SK-N-SH (cell line): ENCODE results near the gene NTM. TPM values are rescaled to one million over a fixed set of nuclear protein-coding genes. Genes with fewer than 3 reads are reported as not detected.

ENCODE experiments used
- CTCF ChIA-PET: fragments of 300-600, 350-600 bp; formaldehyde crosslinking; extraction: SDS; loops from one replicate; lab custom pipeline; 2021; lab: Yijun Ruan, JAX
- POLR2A ChIA-PET: fragments of 350-600 bp; sonication (Branson Sonifier 250); formaldehyde crosslinking; extraction: SDS; loops from one replicate; lab custom pipeline; 2020; ENCODE audit warnings: antibody characterized with exemption, inconsistent platforms; lab: Yijun Ruan, JAX
- DNase-seq: peaks from one replicate; pipeline ENCODE4 v3.0.0; 2012
- H2AFZ ChIP-seq: fragments of 200-600 bp; sonication (generic); 2 replicates; pipeline ENCODE4 v1.8.1; 2016; ENCODE audit warnings: antibody characterized with exemption, mild to moderate bottlenecking, low read depth
- H3F3A ChIP-seq: fragments of 200-600 bp; sonication (generic); replicated peaks from 2 replicates; pipeline ENCODE3; 2016; ENCODE audit warnings: antibody characterized with exemption, mild to moderate bottlenecking; ENCODE audit not compliant: insufficient read depth
- H3K27ac ChIP-seq, 2 experiments: fragments of 200-500 bp in 1 of 2; fragments of 200-600 bp in 1 of 2; sonication (Bioruptor generic) in 1 of 2; sonication (generic), shearing (Covaris generic) in 1 of 2; 2 replicates each; pipeline versions ENCODE4 v1.5.1 to v1.6.1; 2014 to 2016; ENCODE audit warnings: low read depth in 2 of 2, inconsistent platforms in 1 of 2, low read length in 1 of 2, mild to moderate bottlenecking in 1 of 2, mixed read lengths in 1 of 2
- H3K27me3 ChIP-seq: fragments of 200-600 bp; sonication (generic), shearing (Covaris generic); 2 replicates; pipeline ENCODE4 v1.6.1; 2016; ENCODE audit warnings: mixed run types; ENCODE audit not compliant: insufficient read depth
- H3K36me3 ChIP-seq, 2 experiments: fragments of 200-500 bp in 1 of 2; fragments of 200-600 bp in 1 of 2; sonication (Bioruptor generic) in 1 of 2; sonication (generic) in 1 of 2; replicated peaks in 1 of 2; 2 replicates each; pipeline versions ENCODE3 to v1.5.1; 2014 to 2016; ENCODE audit warnings: low read length in 1 of 2, mild to moderate bottlenecking in 1 of 2; ENCODE audit not compliant: insufficient read depth in 2 of 2, control insufficient read depth in 1 of 2
- H3K4me1 ChIP-seq, 2 experiments: fragments of 200-500 bp in 1 of 2; fragments of 200-600 bp in 1 of 2; sonication (Bioruptor generic) in 1 of 2; sonication (generic), shearing (Covaris generic) in 1 of 2; 2 replicates each; pipeline versions ENCODE4 v1.5.1 to v1.6.1; 2014 to 2016; ENCODE audit warnings: low read depth in 1 of 2, low read length in 1 of 2, mixed run types in 1 of 2; ENCODE audit not compliant: insufficient read depth in 2 of 2, control insufficient read depth in 1 of 2
- H3K4me2 ChIP-seq: fragments of 200-600 bp; sonication (generic), shearing (Covaris generic); 2 replicates; pipeline ENCODE4 v1.6.1; 2017; ENCODE audit warnings: mixed run types
- H3K4me3 ChIP-seq, 2 experiments: fragments of 200-500 bp in 1 of 2; fragments of 200-600 bp in 1 of 2; sonication (Bioruptor generic) in 1 of 2; sonication (generic), shearing (Covaris generic) in 1 of 2; 2 replicates each; pipeline versions ENCODE4 v1.5.1 to v1.8.1; 2014 to 2016; ENCODE audit warnings: low read depth in 2 of 2, inconsistent platforms in 1 of 2, low read length in 1 of 2, mild to moderate bottlenecking in 1 of 2, mixed read lengths in 1 of 2, moderate library complexity in 1 of 2
- H3K79me2 ChIP-seq: fragments of 200-600 bp; sonication (generic); 2 replicates; pipeline ENCODE4 v1.8.1; 2017; ENCODE audit warnings: mild to moderate bottlenecking; ENCODE audit not compliant: insufficient read depth
- H3K9ac ChIP-seq: fragments of 200-600 bp; sonication (generic); 2 replicates; pipeline ENCODE4 v1.6.1; 2017; ENCODE audit warnings: mixed run types
- H3K9me2 ChIP-seq: fragments of 200-600 bp; sonication (generic); 2 replicates; pipeline ENCODE4 v1.6.1; 2017; ENCODE audit warnings: mixed run types
- H3K9me3 ChIP-seq: fragments of 200-600 bp; sonication (generic); 2 replicates; pipeline ENCODE4 v1.6.1; 2017; ENCODE audit warnings: mixed run types, mild to moderate bottlenecking, moderate library complexity
- H4K20me1 ChIP-seq: fragments of 200-600 bp; sonication (generic); 2 replicates; pipeline ENCODE4 v1.6.1; 2017; ENCODE audit warnings: mild to moderate bottlenecking, mixed run types; ENCODE audit not compliant: insufficient read depth
- EP300 ChIP-seq, 2 experiments: IDR thresholded peaks; 2 replicates each; pipeline versions ENCODE4 v1.4.0 to v1.6.1; 2012; ENCODE audit warnings: borderline replicate concordance in 1 of 2, low read depth in 1 of 2, low read length in 1 of 2
- EZH2phosphoT487 ChIP-seq: fragments of 200-600 bp; sonication (generic); IDR thresholded peaks from 2 replicates; pipeline ENCODE4 v1.6.1; 2017; ENCODE audit warnings: low read depth, mixed run types, mild to moderate bottlenecking, antibody characterized with exemption, moderate library complexity, borderline replicate concordance
- FOSL2 ChIP-seq: IDR thresholded peaks from 2 replicates; pipeline ENCODE4 v1.4.0; 2012; ENCODE audit warnings: low read depth, mild to moderate bottlenecking, moderate library complexity, borderline replicate concordance
- GABPA ChIP-seq: IDR thresholded peaks from 2 replicates; pipeline ENCODE4 v1.4.0; 2012; ENCODE audit warnings: low read depth, mild to moderate bottlenecking
- JUND ChIP-seq: IDR thresholded peaks from 2 replicates; pipeline ENCODE4 v1.4.0; 2012
- MXI1 ChIP-seq: IDR thresholded peaks from 2 replicates; pipeline ENCODE4 v1.6.1; 2012; ENCODE audit warnings: mild to moderate bottlenecking, low read depth, low read length, improper control_type of control experiment
- POLR2AphosphoS5 ChIP-seq: IDR thresholded peaks from 2 replicates; pipeline ENCODE4 v1.6.1; 2012; ENCODE audit warnings: low read depth, low read length
- RFX5 ChIP-seq: IDR thresholded peaks from 2 replicates; pipeline ENCODE4 v1.6.1; 2012; ENCODE audit warnings: mild to moderate bottlenecking, improper control_type of control experiment, low read length
- SIN3A ChIP-seq: IDR thresholded peaks from 2 replicates; pipeline ENCODE4 v1.6.1; 2012; ENCODE audit warnings: low read depth, mild to moderate bottlenecking, low read length, moderate library complexity, borderline replicate concordance
- TEAD4 ChIP-seq: IDR thresholded peaks from 2 replicates; pipeline ENCODE4 v1.4.0; 2012; ENCODE audit warnings: mild to moderate bottlenecking, borderline replicate concordance; ENCODE audit not compliant: insufficient read depth
- YY1 ChIP-seq: IDR thresholded peaks from 2 replicates; pipeline ENCODE4 v1.4.0; 2012; ENCODE audit warnings: low read depth, mild to moderate bottlenecking
- WGBS: methylation state at CpG from one replicate; pipeline ENCODE4 v1.1.6; 2017; ENCODE audit warnings: low lambda C conversion rate; 5-methylcytosine and 5-hydroxymethylcytosine counted together
- polyA plus RNA-seq, 3 experiments: library from polyadenylated mRNA; depleted of rRNA; stranded (reverse); fragments of >200 nt; gene quantifications; 2 replicates each; pipeline ENCODE4 v1.2.3, GENCODE V29; 2012
- TF ChIP-seq, protein P1 (sequence below): fragments of 150-350 bp; IDR thresholded peaks from 2 replicates; pipeline ENCODE4 v1.6.1; 2017; ENCODE audit warnings: antibody characterized with exemption, low read length, low read depth, borderline replicate concordance
- TF ChIP-seq, protein P2 (sequence below): IDR thresholded peaks from 2 replicates; pipeline ENCODE4 v1.6.1; 2012; ENCODE audit warnings: mild to moderate bottlenecking, low read depth, low read length, moderate library complexity
- TF ChIP-seq, protein P3 (sequence below): IDR thresholded peaks from 2 replicates; pipeline ENCODE4 v1.4.0; 2012; ENCODE audit warnings: low read depth, borderline replicate concordance

NTM gene
- polyA plus RNA-seq, 1 of the 3 experiments (the other 2 are of a cell fraction), result 20.0 TPM

DNA sequence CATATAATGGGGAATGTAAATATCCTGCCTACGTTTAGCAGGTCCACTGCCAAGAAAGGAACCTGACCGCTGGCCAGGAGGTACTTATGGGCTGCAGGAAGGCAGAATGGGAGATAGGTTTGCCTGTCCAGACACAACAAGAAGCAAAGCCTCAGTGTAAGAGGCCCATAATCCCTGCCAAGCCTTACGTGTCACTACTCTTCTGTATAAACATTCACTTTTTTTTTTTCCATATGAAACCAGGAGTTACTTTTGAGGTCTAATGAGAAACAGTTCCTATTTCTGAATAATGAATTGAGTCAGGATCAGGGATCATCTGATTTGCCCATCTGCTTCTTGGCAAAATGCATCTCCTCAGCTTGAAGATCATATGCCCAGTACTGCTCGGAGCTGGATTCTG, 230.2 kb downstream of the NTM start (continued):
- TF ChIP-seq YY1, result no peak
- no peak for TF ChIP-seq SIN3A

DNA sequence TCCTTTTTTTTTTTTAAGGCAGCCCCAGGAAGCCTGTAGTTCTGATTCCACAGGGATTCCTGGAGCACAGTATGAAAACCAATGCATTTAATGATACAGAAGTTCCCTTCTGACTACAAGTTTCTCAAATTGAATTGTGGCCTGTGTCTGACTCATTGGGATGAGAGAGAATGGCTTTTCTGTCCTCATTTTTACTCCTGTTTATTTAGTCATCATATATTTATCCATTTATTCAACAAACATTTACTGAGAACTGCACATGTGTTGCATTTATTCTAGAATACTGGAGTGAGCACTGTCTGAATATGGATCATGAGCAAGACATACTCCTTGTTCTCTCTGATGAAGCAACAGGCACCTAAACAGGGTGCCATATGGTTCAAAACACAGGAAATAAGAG, 231.2 kb downstream of the NTM start:
- no peak overlapping the region for H3K4me2 ChIP-seq
- H3K27ac ChIP-seq, result no peak overlapping the region
- H3K27me3 ChIP-seq, result no peaks in the 10 kb centered on the region
- no peak overlapping the region for H3K9ac ChIP-seq
- no peak overlapping the region for H3K4me3 ChIP-seq
- ChIA-PET CTCF (no interaction called here), POLR2A (no interaction called here)
- H3K79me2 ChIP-seq, result no peaks in the 10 kb centered on the region
- H2AFZ ChIP-seq, result no peak overlapping the region
- TF ChIP-seq, protein P1, sequence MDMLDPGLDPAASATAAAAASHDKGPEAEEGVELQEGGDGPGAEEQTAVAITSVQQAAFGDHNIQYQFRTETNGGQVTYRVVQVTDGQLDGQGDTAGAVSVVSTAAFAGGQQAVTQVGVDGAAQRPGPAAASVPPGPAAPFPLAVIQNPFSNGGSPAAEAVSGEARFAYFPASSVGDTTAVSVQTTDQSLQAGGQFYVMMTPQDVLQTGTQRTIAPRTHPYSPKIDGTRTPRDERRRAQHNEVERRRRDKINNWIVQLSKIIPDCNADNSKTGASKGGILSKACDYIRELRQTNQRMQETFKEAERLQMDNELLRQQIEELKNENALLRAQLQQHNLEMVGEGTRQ, result no peak
- no peak for TF ChIP-seq JUND
- H3K4me1 ChIP-seq, result no peaks in the 10 kb centered on the region
- H3K36me3 ChIP-seq, result no peaks in the 10 kb centered on the region
- H3F3A ChIP-seq, result no peaks in the 10 kb centered on the region
- DNase-seq, result no peak
- H4K20me1 ChIP-seq, result no peaks in the 10 kb centered on the region
- H3K9me2 ChIP-seq, result no peaks in the 10 kb centered on the region
- no peaks in the 10 kb centered on the region for H3K9me3 ChIP-seq

DNA sequence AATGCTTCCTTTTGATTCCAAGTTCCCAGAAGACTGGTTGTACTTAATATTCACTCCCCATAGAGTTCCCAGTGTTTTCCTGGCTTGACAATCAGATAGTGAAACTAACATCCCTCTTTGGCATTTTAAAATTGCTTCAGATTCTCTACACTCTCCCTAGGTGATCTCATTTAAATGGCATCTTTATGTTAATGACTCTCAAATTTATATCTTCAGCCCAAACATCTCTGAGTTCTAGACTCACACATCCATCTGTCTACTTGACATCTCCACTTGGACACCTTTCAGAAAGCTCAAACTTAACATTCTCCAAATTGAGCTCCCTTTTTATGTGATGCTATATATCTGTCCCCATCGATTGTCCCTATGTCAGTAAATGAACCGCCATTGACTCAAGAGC, 232.0 kb downstream of the NTM start:
- no peaks in the 10 kb centered on the region for H3K9me3 ChIP-seq
- H3F3A ChIP-seq, result no peaks in the 10 kb centered on the region
- no peak overlapping the region for H2AFZ ChIP-seq
- no peak overlapping the region for H3K27ac ChIP-seq
- no peaks in the 10 kb centered on the region for H3K79me2 ChIP-seq
- no peaks in the 10 kb centered on the region for H3K4me1 ChIP-seq
- H3K27me3 ChIP-seq, result no peaks in the 10 kb centered on the region
- no peak overlapping the region for H3K4me3 ChIP-seq
- ChIA-PET CTCF (interaction anchor here (1.2 kb wide), 1 partner anchor 72 kb away, joined by 5 read pairs; no protein-coding TSS in a partner anchor), POLR2A (no interaction called here)
- H3K9ac ChIP-seq, result no peak overlapping the region
- no peaks in the 10 kb centered on the region for H3K36me3 ChIP-seq
- no peak for DNase-seq
- H4K20me1 ChIP-seq, result no peaks in the 10 kb centered on the region
- H3K9me2 ChIP-seq, result no peaks in the 10 kb centered on the region
- WGBS, result 17% methylated on average over 2 of the region's 2 CpGs
- no peak overlapping the region for H3K4me2 ChIP-seq
- TF ChIP-seq POLR2AphosphoS5 (no peak), JUND (no peak)

DNA sequence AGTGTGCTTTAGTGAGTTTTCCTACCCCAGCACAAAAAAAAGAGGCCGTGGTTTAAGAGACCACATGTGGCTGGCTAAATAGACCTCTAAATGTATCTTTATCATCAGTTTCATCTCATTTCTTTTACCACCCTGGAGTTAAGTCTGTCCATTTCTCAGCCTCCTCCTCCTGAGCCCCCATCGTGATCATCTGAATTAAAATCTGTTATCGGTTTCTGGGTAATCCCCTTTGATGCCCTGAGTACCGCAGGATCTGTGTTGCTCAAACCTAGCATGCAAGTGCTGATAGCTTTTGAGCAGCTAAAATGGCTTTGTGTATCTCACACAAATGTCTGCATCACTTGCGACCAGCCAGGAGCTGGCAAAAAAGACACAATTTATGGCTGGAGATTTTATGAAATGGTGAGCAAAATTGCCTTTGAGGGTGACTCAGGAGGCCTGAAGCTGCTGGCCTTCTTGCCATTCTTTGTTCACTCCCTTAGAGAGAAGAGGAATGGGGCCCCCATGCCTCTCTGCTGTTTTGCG, 236.5 kb downstream of the NTM start:
- no peak for DNase-seq
- Histone ChIP-seq H3K36me3 (no peaks in the 10 kb centered on the region), H2AFZ (no peak overlapping the region), H3K9me2 (no peaks in the 10 kb centered on the region), H3K27me3 (no peaks in the 10 kb centered on the region), H3F3A (no peaks in the 10 kb centered on the region), H3K9ac (no peak overlapping the region), H3K79me2 (no peaks in the 10 kb centered on the region), H4K20me1 (no peaks in the 10 kb centered on the region), H3K4me2 (no peak overlapping the region), H3K27ac (no peak overlapping the region), H3K4me3 (no peak overlapping the region), H3K4me1 (no peaks in the 10 kb centered on the region), H3K9me3 (no peaks in the 10 kb centered on the region)
- ChIA-PET CTCF (no interaction called here), POLR2A (no interaction called here)
- 56% methylated on average over 6 of the region's 6 CpGs for WGBS
- TF ChIP-seq YY1 (no peak), EZH2phosphoT487 (no peak), MXI1 (no peak), RFX5 (no peak), GABPA (no peak), TEAD4 (no peak), EP300 (IDR thresholded peaks at IDR 0.05; ENCODE audit: borderline replicate concordance in 1 of 2, low read depth in 1 of 2, low read length in 1 of 2) (no peak), FOSL2 (no peak)
- TF ChIP-seq, protein P2, sequence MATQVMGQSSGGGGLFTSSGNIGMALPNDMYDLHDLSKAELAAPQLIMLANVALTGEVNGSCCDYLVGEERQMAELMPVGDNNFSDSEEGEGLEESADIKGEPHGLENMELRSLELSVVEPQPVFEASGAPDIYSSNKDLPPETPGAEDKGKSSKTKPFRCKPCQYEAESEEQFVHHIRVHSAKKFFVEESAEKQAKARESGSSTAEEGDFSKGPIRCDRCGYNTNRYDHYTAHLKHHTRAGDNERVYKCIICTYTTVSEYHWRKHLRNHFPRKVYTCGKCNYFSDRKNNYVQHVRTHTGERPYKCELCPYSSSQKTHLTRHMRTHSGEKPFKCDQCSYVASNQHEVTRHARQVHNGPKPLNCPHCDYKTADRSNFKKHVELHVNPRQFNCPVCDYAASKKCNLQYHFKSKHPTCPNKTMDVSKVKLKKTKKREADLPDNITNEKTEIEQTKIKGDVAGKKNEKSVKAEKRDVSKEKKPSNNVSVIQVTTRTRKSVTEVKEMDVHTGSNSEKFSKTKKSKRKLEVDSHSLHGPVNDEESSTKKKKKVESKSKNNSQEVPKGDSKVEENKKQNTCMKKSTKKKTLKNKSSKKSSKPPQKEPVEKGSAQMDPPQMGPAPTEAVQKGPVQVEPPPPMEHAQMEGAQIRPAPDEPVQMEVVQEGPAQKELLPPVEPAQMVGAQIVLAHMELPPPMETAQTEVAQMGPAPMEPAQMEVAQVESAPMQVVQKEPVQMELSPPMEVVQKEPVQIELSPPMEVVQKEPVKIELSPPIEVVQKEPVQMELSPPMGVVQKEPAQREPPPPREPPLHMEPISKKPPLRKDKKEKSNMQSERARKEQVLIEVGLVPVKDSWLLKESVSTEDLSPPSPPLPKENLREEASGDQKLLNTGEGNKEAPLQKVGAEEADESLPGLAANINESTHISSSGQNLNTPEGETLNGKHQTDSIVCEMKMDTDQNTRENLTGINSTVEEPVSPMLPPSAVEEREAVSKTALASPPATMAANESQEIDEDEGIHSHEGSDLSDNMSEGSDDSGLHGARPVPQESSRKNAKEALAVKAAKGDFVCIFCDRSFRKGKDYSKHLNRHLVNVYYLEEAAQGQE, result no peak
- TF ChIP-seq, protein P3, sequence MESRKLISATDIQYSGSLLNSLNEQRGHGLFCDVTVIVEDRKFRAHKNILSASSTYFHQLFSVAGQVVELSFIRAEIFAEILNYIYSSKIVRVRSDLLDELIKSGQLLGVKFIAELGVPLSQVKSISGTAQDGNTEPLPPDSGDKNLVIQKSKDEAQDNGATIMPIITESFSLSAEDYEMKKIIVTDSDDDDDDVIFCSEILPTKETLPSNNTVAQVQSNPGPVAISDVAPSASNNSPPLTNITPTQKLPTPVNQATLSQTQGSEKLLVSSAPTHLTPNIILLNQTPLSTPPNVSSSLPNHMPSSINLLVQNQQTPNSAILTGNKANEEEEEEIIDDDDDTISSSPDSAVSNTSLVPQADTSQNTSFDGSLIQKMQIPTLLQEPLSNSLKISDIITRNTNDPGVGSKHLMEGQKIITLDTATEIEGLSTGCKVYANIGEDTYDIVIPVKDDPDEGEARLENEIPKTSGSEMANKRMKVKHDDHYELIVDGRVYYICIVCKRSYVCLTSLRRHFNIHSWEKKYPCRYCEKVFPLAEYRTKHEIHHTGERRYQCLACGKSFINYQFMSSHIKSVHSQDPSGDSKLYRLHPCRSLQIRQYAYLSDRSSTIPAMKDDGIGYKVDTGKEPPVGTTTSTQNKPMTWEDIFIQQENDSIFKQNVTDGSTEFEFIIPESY, result no peak
